Spleen (tissue), 7 donors: ENCODE measurements around the gene NECTIN1.

Source experiments
- POLR2A ChIP-seq, 3 donors: fragments of 450-650 bp; IDR thresholded peaks; one replicate each; pipeline ENCODE4 v1.5.1; 2017; ENCODE audit warnings: antibody characterized with exemption in 3 of 3, mild to moderate bottlenecking in 1 of 3
- POLR2AphosphoS5 ChIP-seq, 3 donors: sonication (generic); formaldehyde crosslinking; IDR thresholded peaks; one replicate each; pipeline ENCODE4 v1.5.1; 2017; ENCODE audit warnings: antibody characterized with exemption in 3 of 3
- TF ChIP-seq, protein P1 (sequence below), 11 experiments: fragments of 200-600 bp in 7 of 11; fragments of 450-650 bp in 4 of 11; sonication (generic) in 4 of 11; IDR thresholded peaks in 8 of 11; conservative IDR thresholded peaks in 3 of 11; 1 replicate in 7 of 11; 2 replicates in 4 of 11; pipeline versions ENCODE4 v1.4.0 to v1.8.0; 2016 to 2021; ENCODE audit warnings: antibody characterized with exemption in 11 of 11, inconsistent platforms in 4 of 11, mild to moderate bottlenecking in 1 of 11
- donor health status: DM: no; HTN: no; CAD: no; lungs with moderate emphysema.
- donor health status: DM: no; HTN: no; CAD: no.
- donor health status: DM: no; HTN: no; CAD: no.

- TF ChIP-seq POLR2AphosphoS5 (IDR thresholded peaks at IDR 0.05) (no peak), POLR2A (IDR thresholded peaks at IDR 0.05) (no peak)
- TF ChIP-seq, protein P1, sequence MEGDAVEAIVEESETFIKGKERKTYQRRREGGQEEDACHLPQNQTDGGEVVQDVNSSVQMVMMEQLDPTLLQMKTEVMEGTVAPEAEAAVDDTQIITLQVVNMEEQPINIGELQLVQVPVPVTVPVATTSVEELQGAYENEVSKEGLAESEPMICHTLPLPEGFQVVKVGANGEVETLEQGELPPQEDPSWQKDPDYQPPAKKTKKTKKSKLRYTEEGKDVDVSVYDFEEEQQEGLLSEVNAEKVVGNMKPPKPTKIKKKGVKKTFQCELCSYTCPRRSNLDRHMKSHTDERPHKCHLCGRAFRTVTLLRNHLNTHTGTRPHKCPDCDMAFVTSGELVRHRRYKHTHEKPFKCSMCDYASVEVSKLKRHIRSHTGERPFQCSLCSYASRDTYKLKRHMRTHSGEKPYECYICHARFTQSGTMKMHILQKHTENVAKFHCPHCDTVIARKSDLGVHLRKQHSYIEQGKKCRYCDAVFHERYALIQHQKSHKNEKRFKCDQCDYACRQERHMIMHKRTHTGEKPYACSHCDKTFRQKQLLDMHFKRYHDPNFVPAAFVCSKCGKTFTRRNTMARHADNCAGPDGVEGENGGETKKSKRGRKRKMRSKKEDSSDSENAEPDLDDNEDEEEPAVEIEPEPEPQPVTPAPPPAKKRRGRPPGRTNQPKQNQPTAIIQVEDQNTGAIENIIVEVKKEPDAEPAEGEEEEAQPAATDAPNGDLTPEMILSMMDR (IDR thresholded peaks at IDR 0.05 in 8 of 11, conservative IDR thresholded peaks at IDR 0.05 in 3 of 11), result no peak
Observed at GRCh38 chr11:119694334-119694733, 34.7 kb downstream of the NECTIN1 start.
